Stimulated activated CD8-positive, alpha-beta memory T cell treated with anti-CD3 and anti-CD28 coated beads, Interleukin-15, amount 100 ng/mL, for 48 hours (primary cell): Measurements from ENCODE around the gene CUL1.

ENCODE experiments used
- DNase-seq, 2 donors: peaks; one replicate each; pipeline ENCODE4 v3.0.0-alpha.2; 2020; ENCODE audit warnings: low read depth in 2 of 2

CUL1 gene

GRCh38 chr7:148718431-148718830 lies 19.7 kb downstream of the CUL1 start:
- no peak for DNase-seq

GRCh38 chr7:148719753-148720152 lies 21.1 kb downstream of the CUL1 start:
- DNase-seq: no peak

GRCh38 chr7:148720472-148720871 lies 21.8 kb downstream of the CUL1 start:
- DNase-seq: no peak

GRCh38 chr7:148721390-148721789 lies 22.7 kb downstream of the CUL1 start:
- DNase-seq: no peak

GRCh38 chr7:148722340-148723165 lies 23.9 kb downstream of the CUL1 start:
- DNase-seq: no peak

- DNase-seq: no peak
Observed at GRCh38 chr7:148723166-148723559, 24.5 kb downstream of the CUL1 start.

GRCh38 chr7:148723846-148724245 lies 25.1 kb downstream of the CUL1 start:
- DNase-seq: no peak

GRCh38 chr7:148726385-148726784 lies 27.7 kb downstream of the CUL1 start:
- no peak for DNase-seq

GRCh38 chr7:148727501-148728278 lies 29.0 kb downstream of the CUL1 start:
- no peak for DNase-seq

GRCh38 chr7:148729984-148730733 lies 31.5 kb downstream of the CUL1 start:
- DNase-seq: no peak

- DNase-seq: no peak
Observed at GRCh38 chr7:148732862-148733261, 34.2 kb downstream of the CUL1 start.

GRCh38 chr7:148733496-148733895 lies 34.8 kb downstream of the CUL1 start:
- DNase-seq: no peak

- no peak for DNase-seq
Observed at GRCh38 chr7:148735141-148735540, 36.4 kb downstream of the CUL1 start.

GRCh38 chr7:148735967-148736366 lies 37.3 kb downstream of the CUL1 start:
- DNase-seq: no peak

- DNase-seq: no peak
Observed at GRCh38 chr7:148738737-148739535, 40.2 kb downstream of the CUL1 start.

GRCh38 chr7:148746135-148746534 lies 47.4 kb downstream of the CUL1 start:
- DNase-seq: no peak

GRCh38 chr7:148747274-148747673 lies 48.6 kb downstream of the CUL1 start:
- DNase-seq: no peak

- DNase-seq: no peak
Observed at GRCh38 chr7:148750442-148751355, 52.0 kb downstream of the CUL1 start.

GRCh38 chr7:148753224-148753623 lies 54.5 kb downstream of the CUL1 start:
- DNase-seq: no peak

- no peak for DNase-seq
Observed at GRCh38 chr7:148754912-148755311, 56.2 kb downstream of the CUL1 start.
